Right atrium auricular region (tissue), 2 donors: ENCODE results near the gene NAV2. TPM values are rescaled to one million over a fixed set of nuclear protein-coding genes. Genes with fewer than 3 reads are reported as not detected.

Source experiments
- DNase-seq: peaks from one replicate; pipeline ENCODE4 v3.0.0-alpha.2; 2019; ENCODE audit warnings: low spot score
- H3K27ac ChIP-seq, 2 donors: fragments of 200-600 bp; sonication (generic); 1 replicate in 1 of 2; 2 replicates in 1 of 2; pipeline ENCODE4 v1.5.1; 2016 to 2019
- H3K27me3 ChIP-seq, 2 donors: fragments of 200-600 bp; sonication (generic); one replicate each; pipeline versions ENCODE4 v1.5.1 to v1.6.0; 2017 to 2019
- H3K36me3 ChIP-seq: fragments of 200-600 bp; sonication (generic); one replicate; pipeline ENCODE4 v1.5.1; 2016
- H3K4me1 ChIP-seq, 2 donors: fragments of 200-600 bp; sonication (generic); one replicate each; pipeline versions ENCODE4 v1.5.1 to v1.6.0; 2017 to 2019
- H3K4me3 ChIP-seq, 2 donors: fragments of 200-600 bp; sonication (generic); 1 replicate in 1 of 2; 2 replicates in 1 of 2; pipeline ENCODE4 v1.5.1; 2017 to 2019; ENCODE audit warnings: mild to moderate bottlenecking in 1 of 2, moderate library complexity in 1 of 2
- H3K9me3 ChIP-seq, 2 donors: fragments of 200-600 bp; sonication (generic); one replicate each; pipeline ENCODE4 v1.5.1; 2019
- total RNA-seq, 2 donors: library from RNA; depleted of rRNA; stranded (reverse); fragments of >200 nt; gene quantifications; one replicate each; pipeline ENCODE4 v1.1.0, GENCODE V29; 2016
- TF ChIP-seq, protein P1 (sequence below), 2 donors: fragments of 200-600 bp; sonication (generic); IDR thresholded peaks; one replicate each; pipeline ENCODE4 v1.5.1; 2019; ENCODE audit warnings: antibody characterized with exemption in 2 of 2

NAV2 gene
- total RNA-seq, 2 donors from 2014 or later, result 11.4 to 19.2 TPM

DNA sequence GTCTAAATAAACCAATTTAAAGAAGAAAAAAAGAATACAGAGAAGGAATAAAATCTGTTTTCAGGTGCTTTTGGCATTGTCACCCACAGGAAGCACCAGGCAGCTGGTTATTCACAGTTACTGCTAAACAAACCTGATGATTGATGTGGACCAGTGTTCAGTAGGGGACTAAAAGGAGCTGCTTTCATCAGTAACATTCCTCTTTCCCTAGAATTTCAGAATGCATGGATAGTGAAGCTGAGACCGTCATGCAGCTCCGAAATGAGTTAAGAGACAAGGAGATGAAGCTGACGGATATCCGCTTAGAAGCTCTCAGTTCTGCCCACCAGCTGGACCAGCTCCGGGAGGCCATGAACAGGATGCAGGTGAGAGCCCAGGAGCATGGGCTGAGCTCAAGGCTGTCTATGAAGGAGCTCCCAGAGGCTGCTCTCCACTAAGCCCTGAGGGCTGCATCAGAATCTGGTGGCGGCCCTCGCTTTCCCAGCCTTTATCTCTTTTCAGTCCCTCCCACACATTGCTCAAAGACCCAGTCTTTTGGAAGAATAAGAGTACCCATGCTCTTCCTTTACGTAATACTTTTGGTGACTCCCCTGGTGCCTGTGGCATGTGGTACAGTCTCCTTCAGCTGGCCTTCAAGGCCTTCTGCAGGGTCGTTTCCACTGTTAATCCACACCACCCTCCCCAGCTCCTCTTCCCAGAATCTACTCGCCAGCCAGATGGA lies 378.2 kb downstream of the NAV2 start:
- H3K4me3 ChIP-seq, result no peak overlapping the region
- peaks cover 0 to 18% of the 10 kb centered on the region in 2 donors for H3K4me1 ChIP-seq
- H3K27me3 ChIP-seq, result no peaks in the 10 kb centered on the region
- TF ChIP-seq, protein P1, sequence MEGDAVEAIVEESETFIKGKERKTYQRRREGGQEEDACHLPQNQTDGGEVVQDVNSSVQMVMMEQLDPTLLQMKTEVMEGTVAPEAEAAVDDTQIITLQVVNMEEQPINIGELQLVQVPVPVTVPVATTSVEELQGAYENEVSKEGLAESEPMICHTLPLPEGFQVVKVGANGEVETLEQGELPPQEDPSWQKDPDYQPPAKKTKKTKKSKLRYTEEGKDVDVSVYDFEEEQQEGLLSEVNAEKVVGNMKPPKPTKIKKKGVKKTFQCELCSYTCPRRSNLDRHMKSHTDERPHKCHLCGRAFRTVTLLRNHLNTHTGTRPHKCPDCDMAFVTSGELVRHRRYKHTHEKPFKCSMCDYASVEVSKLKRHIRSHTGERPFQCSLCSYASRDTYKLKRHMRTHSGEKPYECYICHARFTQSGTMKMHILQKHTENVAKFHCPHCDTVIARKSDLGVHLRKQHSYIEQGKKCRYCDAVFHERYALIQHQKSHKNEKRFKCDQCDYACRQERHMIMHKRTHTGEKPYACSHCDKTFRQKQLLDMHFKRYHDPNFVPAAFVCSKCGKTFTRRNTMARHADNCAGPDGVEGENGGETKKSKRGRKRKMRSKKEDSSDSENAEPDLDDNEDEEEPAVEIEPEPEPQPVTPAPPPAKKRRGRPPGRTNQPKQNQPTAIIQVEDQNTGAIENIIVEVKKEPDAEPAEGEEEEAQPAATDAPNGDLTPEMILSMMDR (IDR thresholded peaks at IDR 0.05), result no peak
- no peak for DNase-seq
- no peak overlapping the region for H3K27ac ChIP-seq
- H3K36me3 ChIP-seq, result peaks cover 40% of the 10 kb centered on the region
- H3K9me3 ChIP-seq, result no peaks in the 10 kb centered on the region

DNA sequence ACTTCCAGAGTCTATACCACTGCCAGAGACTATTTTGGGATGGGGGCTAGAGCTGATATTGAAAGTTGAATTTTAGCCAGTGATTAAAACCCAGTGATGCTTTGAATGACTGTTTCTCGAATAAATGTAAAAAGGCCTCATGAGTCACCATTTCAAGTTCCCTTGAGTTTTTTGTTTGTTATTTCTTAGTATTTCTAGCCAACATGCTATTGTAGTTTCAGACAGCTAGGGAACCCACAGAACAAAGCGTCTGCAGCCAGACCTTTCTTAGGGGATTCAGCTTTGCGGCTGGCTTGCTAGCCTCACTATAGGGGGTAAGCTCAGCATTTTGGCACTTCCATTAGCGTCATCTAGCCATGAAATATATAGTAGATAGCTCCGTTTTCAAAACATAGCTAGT lies 381.1 kb downstream of the NAV2 start:
- Histone ChIP-seq H3K4me1 (peaks cover 0 to 18% of the 10 kb centered on the region in 2 donors), H3K27ac (no peak overlapping the region), H3K4me3 (no peak overlapping the region), H3K27me3 (no peaks in the 10 kb centered on the region), H3K36me3 (peaks cover 65% of the 10 kb centered on the region), H3K9me3 (no peaks in the 10 kb centered on the region)
- no peak for DNase-seq
- TF ChIP-seq, protein P1 (IDR thresholded peaks at IDR 0.05), result no peak

DNA sequence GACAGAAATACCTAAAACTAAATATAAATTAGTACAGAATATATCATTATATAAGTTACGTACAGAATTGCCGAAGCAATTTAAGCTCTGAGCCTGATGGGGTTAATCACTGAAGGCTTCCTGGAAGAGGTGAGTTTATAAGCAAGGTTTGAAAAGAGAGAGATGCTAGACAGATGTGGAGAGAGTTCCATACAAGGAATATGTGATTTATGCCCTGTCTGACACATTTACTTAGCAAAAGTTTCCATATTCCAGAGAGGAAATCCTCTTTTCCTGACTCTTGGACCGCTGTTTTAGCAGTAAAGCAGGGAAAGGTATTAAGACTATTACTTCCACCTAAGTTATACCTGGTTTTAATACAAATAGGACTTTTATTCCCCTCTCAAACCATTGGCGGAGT lies 382.6 kb downstream of the NAV2 start:
- H3K27me3 ChIP-seq, result no peaks in the 10 kb centered on the region
- H3K36me3 ChIP-seq, result peaks cover 78% of the 10 kb centered on the region
- H3K4me1 ChIP-seq, result peaks cover 0 to 8% of the 10 kb centered on the region in 2 donors
- H3K9me3 ChIP-seq, result no peaks in the 10 kb centered on the region
- TF ChIP-seq, protein P1 (IDR thresholded peaks at IDR 0.05), result no peak
- H3K27ac ChIP-seq, result no peak overlapping the region
- H3K4me3 ChIP-seq, result no peak overlapping the region
- DNase-seq, result no peak

DNA sequence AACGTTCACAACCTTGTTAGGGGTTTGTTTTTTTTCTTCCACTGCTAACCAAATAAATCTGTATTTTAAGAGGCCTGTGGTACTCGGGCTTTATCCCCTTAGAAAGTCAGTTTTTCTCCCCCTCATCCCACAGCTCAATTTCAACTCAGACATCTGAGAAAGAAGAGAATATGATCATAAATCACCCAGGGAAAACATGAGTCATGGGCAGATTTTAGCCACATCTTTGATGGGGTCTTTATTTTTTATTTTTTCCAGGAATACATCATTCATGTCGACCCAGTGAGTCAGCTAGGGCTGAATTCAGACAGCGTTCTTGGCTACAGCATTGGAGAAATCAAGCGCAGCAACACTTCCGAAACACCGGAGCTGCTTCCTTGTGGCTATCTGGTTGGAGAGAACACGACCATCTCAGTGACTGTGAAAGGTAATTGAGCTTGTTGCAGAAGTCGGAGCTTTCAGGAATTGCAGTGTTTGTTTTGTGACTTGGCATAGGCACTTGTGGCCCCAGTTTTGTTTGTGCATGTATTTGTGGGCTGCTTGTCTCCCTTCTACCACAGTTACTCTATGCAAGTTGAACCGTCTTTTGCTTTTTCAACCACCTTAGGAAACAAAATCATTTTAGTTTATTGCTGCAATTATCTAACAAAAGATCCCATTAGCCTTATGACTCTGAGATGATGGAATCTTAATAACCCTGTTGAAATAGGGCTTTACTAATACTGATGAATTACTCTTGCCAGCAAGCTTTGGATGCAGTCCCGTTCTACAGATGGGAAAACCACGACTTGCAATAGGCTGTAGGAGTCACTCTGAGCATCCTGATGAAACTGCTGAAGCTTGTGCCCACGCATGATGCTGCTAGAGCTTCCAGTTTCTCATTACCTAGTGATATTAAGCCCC lies 384.9 kb downstream of the NAV2 start:
- peaks cover 79% of the 10 kb centered on the region for H3K36me3 ChIP-seq
- no peaks in the 10 kb centered on the region for H3K9me3 ChIP-seq
- H3K4me3 ChIP-seq, result no peak overlapping the region
- no peaks in the 10 kb centered on the region for H3K27me3 ChIP-seq
- DNase-seq, result no peak
- no peak overlapping the region for H3K27ac ChIP-seq
- H3K4me1 ChIP-seq, result no peaks in the 10 kb centered on the region
- TF ChIP-seq, protein P1 (IDR thresholded peaks at IDR 0.05), result no peak

DNA sequence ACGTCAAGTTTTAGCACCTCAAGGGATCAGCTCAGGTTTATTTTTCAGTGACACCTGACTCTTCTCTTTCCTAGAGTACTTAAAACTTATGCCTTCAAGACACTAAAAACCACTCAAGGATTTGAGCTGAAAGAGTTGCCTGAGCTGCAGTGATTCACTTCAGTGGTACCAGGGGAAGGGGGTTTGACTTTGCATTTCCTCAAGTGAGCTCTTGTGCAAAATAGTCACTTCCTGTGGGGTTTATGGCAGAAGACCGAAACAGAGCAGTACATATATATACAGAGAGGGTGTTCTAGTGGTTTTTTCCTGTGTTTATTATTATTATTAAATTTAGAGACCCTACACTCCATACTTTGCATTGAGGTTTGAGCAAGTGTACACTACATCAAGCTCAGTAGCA lies 386.9 kb downstream of the NAV2 start:
- DNase-seq, result no peak
- Histone ChIP-seq H3K36me3 (peaks cover 85% of the 10 kb centered on the region), H3K4me1 (no peaks in the 10 kb centered on the region), H3K27ac (no peak overlapping the region), H3K4me3 (no peak overlapping the region), H3K27me3 (no peaks in the 10 kb centered on the region), H3K9me3 (no peaks in the 10 kb centered on the region)
- TF ChIP-seq, protein P1 (IDR thresholded peaks at IDR 0.05), result no peak
